DMS153 (cell line): ENCODE measurements around the gene PCOLCE2.

Experiments
- DNase-seq: peaks from one replicate; lab custom pipeline; 2025; lab: John Stamatoyannopoulos, UW

PCOLCE2 gene

DNA sequence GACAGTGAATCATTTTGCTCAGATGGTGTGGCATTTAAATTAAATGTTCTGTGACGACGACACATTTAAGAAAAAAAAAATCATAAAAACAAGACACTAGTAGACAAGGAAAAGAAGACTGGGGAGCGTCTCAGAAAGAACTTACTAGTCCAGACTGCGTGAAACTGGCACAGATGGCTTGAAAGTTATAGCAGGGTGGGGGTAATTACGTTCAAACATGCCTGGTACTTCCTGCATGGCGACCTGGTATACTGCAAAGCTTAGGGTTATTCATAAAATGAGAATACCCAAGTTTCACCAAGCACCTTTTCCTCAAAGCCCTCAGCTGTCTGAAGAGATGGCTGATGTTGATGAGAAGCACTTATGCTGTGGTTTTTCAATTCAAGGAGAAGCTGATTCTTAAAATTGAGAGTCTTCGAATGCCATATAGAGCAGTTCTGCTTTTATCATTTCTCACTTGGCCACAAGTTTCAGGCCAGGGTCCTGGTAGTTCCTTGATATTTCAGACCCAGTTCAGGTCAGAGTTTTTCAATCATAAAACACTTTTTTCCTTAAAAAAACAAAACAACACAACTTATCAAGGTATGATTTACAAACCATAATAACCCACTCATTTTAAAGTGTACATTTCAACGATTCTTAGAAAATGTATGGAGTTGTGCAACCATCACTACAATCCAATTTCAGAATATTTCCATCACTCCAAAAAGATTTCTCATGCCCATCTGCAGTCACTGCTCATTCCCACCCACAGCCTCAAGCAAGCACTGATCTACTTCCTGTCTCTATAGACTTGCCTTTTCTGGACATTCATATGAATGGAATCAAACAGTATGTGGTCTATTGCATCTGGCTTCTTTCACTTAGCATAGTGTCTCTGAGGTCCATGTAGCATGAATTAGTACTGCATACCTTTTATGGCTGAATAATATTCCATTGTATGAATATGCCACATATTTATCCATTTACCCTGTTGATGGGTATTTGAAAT is 24.7 kb downstream of the PCOLCE2 start:
- no peak for DNase-seq

DNA sequence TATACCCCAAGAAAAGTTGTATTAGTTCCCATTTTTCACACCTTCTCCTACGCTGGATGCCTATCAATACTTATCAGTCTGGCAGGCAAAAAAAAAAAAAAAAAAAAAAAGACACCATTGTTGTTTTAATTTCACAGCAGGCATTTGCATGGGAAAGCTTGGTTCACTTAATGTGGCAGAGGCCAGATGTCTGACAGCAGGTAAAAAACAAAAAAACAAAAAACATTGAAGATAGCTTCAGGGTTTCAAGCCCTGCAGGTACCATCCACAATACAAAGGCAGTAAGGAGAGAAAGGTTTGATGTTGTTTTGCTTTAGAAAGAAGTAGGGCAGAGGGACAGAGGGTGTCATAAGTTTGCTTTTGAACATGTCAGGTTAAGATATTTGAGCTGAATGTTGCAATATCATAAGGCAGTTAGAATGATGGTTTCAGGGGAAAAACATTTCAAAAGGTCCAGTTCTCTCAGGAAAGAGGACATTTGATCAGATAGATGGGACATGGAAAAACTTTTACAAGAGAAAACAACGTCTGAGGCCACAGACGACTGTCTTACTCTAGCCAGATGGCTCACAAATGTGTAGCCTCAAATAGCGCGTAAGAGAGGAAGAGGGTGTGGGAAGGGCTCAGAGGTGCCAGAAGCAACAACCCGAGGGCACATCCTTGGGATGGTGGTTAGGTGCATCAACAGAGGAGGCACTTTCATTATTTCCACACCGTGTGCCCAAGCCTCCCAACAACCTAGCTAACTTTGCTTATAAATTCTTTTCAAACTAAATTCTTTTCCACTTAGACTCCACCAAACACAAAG is 25.7 kb downstream of the PCOLCE2 start:
- no peak for DNase-seq

DNA sequence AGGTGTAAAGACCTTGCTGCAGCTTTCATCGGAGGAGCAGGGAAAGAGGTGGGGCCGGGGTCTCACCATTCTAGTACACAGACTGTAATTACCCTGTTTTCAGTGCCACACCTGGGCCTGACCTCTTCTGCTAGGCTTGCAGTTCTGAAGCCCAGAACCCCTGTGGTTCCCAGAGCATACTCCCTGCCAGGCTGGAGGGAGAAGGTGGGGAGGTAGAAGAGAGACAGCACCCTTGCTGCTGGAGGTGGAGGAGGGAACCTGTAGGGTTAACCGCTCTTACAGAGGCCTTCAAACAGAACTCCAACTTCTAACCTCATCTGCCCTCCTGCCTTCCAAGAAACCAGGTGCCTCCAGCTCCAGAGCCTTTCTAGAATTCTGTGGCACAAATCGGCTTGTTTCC is 27.0 kb downstream of the PCOLCE2 start:
- DNase-seq, result no peak

DNA sequence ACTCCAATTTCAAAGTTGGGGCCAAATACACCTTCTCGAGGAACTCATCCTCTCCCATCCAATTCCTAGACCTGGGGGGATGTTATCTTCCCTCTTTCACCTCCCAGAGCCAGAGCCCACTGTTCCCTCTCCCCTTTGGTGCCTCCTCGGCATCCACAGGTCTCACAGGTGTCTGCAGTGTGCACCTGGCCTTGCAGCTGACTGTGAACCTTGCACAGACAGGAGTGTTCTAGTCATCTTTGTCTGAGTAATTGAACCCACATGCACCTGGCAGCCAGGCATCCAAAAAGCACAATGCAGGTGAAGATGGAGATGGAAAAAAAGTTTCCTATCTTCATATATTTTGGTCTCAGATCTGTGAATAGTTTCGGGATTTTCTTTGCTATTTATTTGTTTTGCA is 30.8 kb downstream of the PCOLCE2 start:
- no peak for DNase-seq

DNA sequence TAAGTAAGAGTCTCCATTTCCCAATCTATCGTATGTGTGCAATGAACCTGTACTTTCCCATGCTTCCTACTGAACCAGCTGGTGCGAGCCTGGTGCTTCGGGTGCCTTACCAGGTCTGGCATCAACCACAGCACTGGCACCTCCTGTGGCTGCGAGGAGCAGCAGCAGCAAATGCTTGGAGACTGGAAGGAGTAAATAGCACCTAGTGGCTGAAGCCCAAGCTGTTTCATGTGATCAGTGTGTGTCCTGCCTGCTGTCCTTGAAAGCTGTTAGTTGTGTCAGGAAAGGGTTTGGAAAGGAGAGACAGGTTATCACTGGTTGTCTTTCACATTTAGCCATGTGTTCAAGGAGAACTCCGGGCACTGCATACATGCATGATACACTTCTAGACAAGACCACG is 31.8 kb downstream of the PCOLCE2 start:
- DNase-seq, result peak; percentile 64

DNA sequence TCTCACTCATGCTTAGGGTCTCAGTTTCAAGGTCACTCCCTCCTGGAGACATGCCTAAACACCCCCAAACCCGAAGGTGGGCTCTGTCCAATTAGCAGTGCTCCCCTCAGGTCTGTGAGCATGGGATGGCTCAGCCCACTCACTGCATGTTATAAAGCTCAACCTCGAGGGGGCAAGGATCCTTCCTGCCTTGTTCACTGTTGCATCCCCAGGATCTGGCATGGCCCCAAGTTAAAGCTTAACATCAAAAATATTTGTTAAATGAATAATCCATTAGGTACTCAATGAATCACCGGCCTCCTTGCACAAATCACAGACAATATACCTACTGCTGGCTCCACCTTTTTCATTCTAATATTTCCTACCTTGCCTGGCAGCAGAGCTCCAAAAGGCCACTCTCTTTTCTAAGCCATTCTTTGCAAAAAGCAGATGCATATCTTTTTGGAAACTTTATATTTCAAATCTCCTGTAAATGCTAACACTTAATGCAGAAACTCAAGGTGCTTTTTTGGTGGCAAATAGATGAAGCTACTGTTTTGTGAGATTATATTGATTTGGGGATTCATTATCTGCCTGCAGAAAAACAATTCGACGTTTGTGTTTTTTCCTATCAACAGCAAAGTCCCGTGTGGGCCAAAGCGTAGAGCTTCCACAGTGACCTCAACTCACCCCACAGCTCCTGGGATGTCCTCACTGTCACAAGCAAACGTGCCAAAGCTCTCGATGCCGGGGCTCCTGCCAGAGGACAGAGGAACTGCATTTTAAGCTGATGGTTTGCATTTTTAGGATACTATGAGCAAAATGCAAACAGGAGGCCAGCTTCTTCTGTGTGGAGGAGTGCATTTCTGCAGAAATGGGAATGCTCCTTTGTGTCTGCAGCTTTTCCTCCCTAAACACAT is 35.4 kb downstream of the PCOLCE2 start:
- no peak for DNase-seq

GRCh38 chr3:142852009-142852408 is 36.9 kb downstream of the PCOLCE2 start:
- no peak for DNase-seq

DNA sequence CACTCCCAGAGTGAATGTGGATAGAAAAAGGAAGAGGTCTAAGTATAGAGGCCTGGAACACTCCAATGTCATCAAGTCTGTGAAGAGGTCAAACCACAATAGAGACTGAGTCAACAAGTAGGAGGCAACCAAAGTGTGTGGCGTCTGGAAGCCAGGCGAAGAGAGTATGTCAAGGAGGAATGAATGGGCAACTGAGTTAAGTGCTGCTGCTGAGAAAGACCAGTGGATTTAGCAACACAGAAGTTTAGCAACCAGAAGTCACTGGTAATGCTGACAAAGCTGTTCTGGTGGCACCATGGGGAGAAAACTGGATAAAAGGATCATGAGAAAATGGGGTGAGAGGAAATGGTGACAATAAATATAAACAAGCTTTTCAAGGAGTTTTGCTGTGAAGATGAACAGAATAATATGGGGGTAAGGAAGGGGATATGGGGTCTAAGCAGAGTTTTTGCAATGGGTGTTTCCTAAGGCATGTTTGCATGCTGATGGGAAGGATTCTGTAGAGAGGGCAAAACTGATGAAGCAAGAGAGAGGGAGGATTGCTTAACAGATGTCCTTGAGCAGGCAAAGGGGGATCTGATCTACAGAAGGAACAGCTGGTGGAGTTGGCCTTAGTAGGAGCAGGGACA is 38.4 kb downstream of the PCOLCE2 start:
- no peak for DNase-seq

GRCh38 chr3:142849148-142849547 is 39.7 kb downstream of the PCOLCE2 start:
- no peak for DNase-seq

DNA sequence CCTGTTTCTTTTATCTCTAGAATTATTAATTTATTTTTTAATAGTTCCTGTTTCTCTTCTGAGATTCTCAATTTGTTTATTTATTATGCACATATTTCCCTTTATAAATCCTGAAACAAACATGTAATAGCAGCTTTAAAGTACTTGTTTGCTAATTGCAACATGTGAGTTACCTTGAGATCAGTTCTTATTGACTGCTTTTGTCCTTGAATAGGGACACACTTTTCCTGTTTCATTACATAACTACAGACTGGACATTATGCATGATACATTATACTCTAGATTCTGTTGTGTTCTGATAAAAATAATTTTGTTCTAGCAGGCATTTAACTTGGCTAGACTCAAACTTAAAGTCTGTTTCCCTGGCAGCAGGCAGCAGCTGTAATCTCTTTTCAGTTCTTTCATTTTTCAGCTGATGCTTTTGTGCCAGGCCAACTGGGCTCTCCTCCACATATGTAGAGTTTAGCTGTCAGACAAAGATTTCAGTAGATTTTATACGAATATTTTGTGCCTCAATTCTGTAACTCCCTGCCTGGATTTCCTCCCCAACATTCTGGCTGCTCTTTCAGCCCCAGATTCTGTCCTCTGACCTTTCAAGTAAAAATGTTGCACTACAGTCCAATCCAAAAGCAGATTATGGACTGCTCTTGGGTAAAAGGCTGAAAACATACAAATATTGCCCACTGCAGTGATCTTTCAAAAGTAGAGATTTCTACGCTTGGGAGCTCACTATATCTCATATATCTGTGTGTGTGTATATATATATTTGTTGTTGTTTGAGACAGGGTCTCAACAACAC is 41.9 kb downstream of the PCOLCE2 start:
- no peak for DNase-seq

DNA sequence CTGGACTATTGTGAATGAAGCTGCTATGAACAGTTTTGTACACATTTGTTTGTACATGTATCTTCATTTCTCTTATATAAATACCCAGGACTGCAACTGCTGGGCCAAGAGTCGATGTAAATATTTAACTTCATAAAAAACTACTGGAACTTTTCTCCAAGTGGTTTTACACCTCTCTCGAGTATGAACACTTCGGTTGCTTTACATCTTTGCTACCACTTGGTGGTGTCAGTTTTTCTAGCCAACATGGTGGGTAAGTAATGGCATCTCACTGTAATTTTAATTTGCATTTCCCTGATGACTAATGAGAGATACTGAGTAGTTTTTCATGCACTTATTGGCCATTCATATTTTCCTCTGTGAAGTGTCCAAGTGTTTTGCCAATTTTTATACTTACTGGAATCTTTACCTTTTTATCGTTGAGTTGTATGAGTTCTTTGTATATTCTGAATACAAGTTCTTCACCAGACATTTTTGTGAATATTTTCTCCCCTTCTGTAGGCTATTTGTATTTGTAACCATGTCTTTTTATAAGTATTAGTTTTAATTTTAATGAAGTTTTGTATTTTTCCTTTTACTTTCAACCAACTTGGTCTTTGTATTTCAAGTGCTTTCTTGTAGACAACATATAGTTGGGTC is 44.4 kb downstream of the PCOLCE2 start:
- no peak for DNase-seq

DNA sequence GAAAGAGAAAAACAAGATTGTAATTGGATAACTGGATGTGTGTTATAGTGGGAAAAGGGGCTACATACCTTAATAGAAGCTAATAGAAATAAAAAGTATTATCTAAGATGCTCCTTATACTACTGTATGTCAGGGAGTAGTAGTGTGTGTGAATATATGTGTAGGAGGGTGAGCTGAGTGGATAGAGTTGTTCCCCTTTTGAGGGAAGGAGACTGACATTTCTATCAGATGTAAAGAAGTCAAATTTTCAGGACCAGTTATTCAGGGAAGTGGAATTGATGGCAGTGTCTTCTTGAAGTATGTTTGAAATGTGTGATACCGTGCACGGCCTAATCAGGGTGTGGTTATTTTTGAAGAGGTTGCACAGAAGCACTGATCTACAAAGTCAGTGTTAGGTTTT is 49.1 kb downstream of the PCOLCE2 start:
- no peak for DNase-seq

GRCh38 chr3:142837526-142837925 is 51.4 kb downstream of the PCOLCE2 start:
- no peak for DNase-seq

- peak; percentile 10 for DNase-seq
Measured at GRCh38 chr3:142828703-142829305, 60.1 kb downstream of the PCOLCE2 start.

DNA sequence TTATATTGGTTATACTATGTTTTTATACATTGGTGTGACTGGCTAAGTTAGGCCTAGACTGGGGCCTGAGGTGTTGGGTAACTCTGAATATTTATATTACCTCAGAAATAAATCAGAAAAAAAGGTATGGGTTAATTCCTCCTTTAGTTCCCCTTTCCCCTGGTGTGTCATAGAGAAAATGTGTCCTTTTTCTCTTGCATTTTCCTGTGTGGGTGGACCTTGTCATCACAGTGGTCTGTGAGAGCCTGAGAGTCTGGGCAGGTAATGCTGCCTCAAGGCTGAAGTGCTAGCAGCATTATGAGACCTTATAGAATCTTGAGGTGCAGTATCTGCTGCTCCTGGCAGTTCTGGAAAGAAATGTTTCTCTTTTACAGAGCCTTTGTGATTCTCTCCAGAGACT is 69.7 kb downstream of the PCOLCE2 start:
- DNase-seq, result no peak

DNA sequence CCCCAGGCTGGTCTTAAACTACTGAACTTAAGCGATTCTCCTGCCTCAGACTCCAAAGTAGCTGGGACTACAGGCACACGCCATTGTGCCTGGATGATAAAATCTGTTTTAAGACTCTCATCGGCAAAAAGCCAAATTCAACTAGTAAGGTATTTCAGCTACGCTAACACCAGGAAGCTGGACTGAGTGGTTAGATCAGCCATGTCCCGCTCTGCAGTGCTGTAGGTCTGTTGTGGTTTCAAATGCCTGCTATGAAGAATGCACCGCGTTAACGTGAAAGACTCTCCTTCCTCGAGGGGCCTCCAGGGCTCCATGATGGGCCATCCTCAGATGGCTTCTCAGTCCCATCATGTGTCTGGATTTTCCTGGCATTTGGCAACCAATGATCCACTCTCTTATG is 70.2 kb downstream of the PCOLCE2 start:
- no peak for DNase-seq

- no peak for DNase-seq
Measured at GRCh38 chr3:142817897-142818296, 71.0 kb downstream of the PCOLCE2 start.

GRCh38 chr3:142817356-142817755 is 71.5 kb downstream of the PCOLCE2 start:
- no peak for DNase-seq

GRCh38 chr3:142815803-142816202 is 73.1 kb downstream of the PCOLCE2 start:
- DNase-seq, result no peak

DNA sequence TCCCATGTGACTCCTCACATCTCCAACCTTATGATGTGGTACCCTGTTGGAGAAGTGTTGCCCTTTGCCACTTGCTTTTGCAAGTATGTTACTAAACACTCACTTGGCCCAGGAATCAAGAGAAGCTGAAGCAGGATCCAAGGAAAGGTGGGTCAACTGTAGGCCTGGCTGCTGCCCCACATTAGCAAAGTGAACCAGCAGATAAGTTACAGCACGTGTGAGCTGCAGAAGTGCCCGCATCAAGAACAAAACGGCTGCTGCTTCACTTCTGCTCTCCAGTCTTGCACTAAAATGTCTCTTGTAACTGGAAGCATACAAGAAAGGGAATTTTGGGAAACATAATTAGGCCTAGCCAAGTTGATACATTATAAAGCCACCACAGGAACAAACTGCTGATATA is 79.6 kb downstream of the PCOLCE2 start:
- no peak for DNase-seq
